Measurements from ENCODE around the gene IL17RA.
A peak's percentile ranks its signal among the peaks of the same experiment; 100 is the strongest.
"Not testable (repeated sequence)": the region's sequence is repeated elsewhere in the genome, so short reads cannot be mapped to it uniquely, and the experiment has no call there.

IL17RA gene, protein sequence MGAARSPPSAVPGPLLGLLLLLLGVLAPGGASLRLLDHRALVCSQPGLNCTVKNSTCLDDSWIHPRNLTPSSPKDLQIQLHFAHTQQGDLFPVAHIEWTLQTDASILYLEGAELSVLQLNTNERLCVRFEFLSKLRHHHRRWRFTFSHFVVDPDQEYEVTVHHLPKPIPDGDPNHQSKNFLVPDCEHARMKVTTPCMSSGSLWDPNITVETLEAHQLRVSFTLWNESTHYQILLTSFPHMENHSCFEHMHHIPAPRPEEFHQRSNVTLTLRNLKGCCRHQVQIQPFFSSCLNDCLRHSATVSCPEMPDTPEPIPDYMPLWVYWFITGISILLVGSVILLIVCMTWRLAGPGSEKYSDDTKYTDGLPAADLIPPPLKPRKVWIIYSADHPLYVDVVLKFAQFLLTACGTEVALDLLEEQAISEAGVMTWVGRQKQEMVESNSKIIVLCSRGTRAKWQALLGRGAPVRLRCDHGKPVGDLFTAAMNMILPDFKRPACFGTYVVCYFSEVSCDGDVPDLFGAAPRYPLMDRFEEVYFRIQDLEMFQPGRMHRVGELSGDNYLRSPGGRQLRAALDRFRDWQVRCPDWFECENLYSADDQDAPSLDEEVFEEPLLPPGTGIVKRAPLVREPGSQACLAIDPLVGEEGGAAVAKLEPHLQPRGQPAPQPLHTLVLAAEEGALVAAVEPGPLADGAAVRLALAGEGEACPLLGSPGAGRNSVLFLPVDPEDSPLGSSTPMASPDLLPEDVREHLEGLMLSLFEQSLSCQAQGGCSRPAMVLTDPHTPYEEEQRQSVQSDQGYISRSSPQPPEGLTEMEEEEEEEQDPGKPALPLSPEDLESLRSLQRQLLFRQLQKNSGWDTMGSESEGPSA

DNA sequence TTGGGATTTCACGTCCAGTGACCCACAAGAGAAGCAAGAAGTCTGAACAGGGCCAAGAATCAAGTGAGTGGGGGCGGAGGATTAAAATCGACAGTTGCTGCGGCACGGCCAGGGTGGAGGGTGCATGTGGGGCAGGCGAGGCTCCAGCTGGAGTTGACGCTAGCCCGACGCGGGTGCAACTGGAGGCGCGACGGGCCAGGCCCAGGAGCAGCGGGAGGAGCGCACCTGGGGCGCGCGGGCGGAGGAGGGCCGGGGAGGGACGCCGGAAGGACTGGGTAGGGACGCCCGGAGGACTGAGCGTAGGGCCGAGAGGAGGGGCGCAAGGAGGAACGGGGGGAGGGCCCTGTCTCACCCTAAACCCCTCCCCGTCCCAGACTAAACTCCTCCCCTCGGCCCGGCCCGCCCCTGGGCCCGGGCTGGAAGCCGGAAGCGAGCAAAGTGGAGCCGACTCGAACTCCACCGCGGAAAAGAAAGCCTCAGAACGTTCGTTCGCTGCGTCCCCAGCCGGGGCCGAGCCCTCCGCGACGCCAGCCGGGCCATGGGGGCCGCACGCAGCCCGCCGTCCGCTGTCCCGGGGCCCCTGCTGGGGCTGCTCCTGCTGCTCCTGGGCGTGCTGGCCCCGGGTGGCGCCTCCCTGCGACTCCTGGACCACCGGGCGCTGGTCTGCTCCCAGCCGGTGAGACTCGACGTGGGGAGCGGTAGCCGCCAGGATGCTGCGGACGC is at the start of gene IL17RA:
TSS of gene IL17RA (plus strand) at position 447 of the 723 bp plus-strand sequence. CDS start at position 539, 92 bp downstream.
- no peaks in the 10 kb centered on the region for H3K36me3 ChIP-seq (ENCODE audit: insufficient read depth, low read length)
- peak within 1 kb of the TSS; percentile 52 to 54 for H3K4me3 ChIP-seq (ENCODE audit: low read depth in 1 of 2, low read length in 2 of 2)
- H3K9me3 ChIP-seq (ENCODE audit: low read length) = no peaks in the 10 kb centered on the region
- H3K27me3 ChIP-seq (ENCODE audit: control insufficient read depth in 1 of 2, insufficient read depth in 2 of 2, low read length in 2 of 2) = peaks cover 0 to 15% of the 10 kb centered on the region in 2 donors
- no peaks in the 10 kb centered on the region for H3K4me1 ChIP-seq (ENCODE audit: insufficient read depth, low read length)
- H3K9ac ChIP-seq (ENCODE audit: low read length) = no peak within 1 kb of the TSS
- H3K27ac ChIP-seq (ENCODE audit: low read depth, low read length) = peak within 1 kb of the TSS; percentile 68

DNA sequence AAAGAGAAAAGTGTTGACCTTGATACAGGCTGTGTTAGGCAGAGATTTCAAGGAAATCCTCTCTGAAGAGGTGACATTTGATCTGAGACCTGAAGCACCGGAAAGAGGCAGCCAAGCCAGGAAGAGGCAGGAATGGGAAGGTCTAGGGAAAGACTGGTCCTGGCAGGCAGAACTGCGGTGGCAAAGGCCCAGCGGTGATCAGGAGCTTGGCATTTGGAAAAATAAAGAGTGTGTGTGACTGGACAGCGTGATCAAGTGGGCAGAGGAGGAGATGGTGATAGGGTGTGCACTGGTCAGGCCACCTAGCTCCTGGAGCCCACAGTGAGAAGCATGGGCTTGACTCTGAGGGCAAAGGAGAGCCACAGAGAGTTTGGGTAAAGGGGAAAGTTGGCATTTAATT is 49.6 kb upstream of the IL17RA start:
- Histone ChIP-seq H3K27ac (ENCODE audit: low read depth, low read length) (no peak overlapping the region), H3K9ac (ENCODE audit: low read length) (no peak overlapping the region), H3K36me3 (ENCODE audit: insufficient read depth, low read length) (no peaks in the 10 kb centered on the region), H3K4me1 (ENCODE audit: insufficient read depth, low read length) (no peaks in the 10 kb centered on the region), H3K4me3 (ENCODE audit: low read depth in 1 of 2, low read length in 2 of 2) (no peak overlapping the region), H3K9me3 (ENCODE audit: low read length) (no peaks in the 10 kb centered on the region), H3K27me3 (ENCODE audit: control insufficient read depth in 1 of 2, insufficient read depth in 2 of 2, low read length in 2 of 2) (peaks cover 0 to 11% of the 10 kb centered on the region in 2 donors)

DNA sequence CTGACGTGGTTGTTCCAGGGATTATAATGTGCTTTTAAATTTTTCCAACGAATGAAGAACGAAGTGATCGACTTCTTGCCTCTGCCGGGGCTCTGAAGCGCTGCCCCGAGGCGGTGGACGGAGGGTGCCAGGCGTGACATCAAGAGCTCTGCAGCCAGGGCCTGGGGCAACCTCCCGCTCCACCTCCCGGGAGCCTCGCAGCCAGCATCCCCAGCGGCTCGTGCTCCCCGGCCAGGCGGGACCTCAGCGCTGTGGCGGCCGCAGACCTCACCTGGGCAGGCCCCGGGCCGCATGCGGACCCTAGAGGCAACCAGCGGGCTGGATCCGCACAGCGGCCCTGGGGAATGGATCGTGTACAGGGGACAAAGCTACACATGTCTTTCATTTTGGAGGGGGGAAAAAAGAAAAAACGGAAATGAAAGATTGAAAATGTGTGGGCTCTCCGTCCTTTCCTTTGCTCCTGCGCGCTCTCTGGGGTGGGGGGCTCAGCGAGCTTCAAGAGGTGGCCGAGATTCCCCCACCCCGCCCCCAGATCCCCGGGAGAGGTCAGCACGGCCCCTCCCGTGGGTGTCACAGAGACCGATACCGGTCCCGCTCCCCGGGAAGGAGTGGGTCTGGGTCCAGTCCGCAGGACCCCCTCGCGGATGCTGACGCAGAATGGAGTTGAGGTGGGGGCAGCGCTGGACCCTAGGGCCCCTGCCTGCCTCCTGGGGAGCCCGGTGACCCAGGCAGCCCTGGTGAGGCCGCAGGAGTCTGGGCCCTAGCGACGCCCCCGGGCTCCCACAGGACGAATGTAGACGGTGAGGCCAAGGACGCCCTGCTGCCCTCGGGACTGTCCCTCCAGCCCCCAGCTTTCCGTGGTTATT is 48.6 kb upstream of the IL17RA start:
- not testable (repeated sequence) for H3K4me1 ChIP-seq (ENCODE audit: insufficient read depth, low read length); H3K4me3 ChIP-seq (ENCODE audit: low read depth in 1 of 2, low read length in 2 of 2); H3K27ac ChIP-seq (ENCODE audit: low read depth, low read length); H3K9ac ChIP-seq (ENCODE audit: low read length); H3K36me3 ChIP-seq (ENCODE audit: insufficient read depth, low read length); H3K9me3 ChIP-seq (ENCODE audit: low read length)
- H3K27me3 ChIP-seq (ENCODE audit: control insufficient read depth in 1 of 2, insufficient read depth in 2 of 2, low read length in 2 of 2) = peaks cover 0 to 11% of the 10 kb centered on the region in 2 donors

DNA sequence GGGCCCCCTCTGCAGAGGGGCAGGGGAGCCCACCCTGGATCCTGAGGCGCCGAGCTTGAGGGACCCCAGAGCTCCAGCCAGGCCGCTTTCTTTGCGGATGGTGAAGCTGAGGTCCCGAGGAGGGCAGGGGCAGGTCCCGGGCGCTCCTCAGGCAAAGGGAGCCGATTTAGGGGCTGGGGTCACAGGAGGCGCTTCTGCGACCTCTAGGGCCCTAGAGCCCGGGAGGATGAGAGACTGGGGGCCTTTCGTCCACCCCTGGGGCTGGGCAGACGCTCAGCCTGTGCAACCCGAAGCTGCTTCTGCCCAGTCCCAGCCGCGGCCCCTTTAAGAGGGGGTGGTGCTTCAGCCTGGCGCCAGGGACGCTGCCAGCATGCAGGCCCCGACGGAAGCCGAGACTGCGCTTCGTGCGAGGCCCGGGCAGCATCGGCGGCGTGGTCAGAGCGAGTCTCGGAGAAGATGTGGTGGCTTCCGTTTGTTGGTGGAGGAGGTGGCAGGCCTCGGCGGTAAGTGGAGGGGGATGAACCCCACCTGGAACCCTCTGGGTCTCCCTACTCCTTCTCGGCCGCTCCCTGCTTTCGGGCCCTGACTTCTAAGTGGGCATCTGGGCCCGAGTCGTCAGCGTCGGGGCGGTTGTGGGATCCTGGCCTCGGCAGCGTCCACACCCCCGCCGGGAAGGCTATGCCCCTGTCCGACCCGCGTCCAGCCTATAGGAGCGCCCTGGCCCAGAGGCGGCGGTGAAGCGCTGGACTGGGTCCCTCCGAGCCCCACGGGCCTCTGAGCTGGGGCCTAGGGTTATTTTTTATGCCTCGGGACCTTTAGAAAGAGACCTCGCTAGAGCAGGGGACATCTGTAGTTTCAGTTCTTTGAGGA is 47.7 kb upstream of the IL17RA start:
- Histone ChIP-seq H3K4me3 (ENCODE audit: low read depth in 1 of 2, low read length in 2 of 2) (peak overlapping the region in 1 of 2 donors; percentile 26), H3K27me3 (ENCODE audit: control insufficient read depth in 1 of 2, insufficient read depth in 2 of 2, low read length in 2 of 2) (peaks cover 0 to 11% of the 10 kb centered on the region in 2 donors)
- H3K9ac ChIP-seq (ENCODE audit: low read length); H3K36me3 ChIP-seq (ENCODE audit: insufficient read depth, low read length); H3K27ac ChIP-seq (ENCODE audit: low read depth, low read length); H3K9me3 ChIP-seq (ENCODE audit: low read length); H3K4me1 ChIP-seq (ENCODE audit: insufficient read depth, low read length): not testable (repeated sequence)

DNA sequence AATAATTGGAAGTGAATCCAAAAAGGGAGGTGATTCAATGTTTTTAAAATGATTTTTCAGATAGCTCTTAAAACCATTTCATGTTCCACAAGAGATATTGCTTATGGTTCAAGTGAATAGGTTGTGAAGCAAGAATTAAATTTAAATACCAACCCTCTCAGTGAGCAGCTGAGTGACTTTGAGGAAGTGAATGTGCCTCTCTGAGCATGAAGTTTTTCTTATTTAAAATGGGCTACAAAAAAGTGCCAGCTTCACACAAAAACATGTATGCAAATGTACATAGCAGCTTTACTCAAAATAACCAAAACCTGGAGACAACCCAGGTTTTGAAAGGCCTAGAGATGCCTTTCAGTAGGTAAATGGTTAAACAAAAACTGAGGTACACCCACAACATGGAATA is 41.3 kb upstream of the IL17RA start:
- Histone ChIP-seq H3K9ac (ENCODE audit: low read length) (no peak overlapping the region), H3K27ac (ENCODE audit: low read depth, low read length) (no peak overlapping the region), H3K27me3 (ENCODE audit: control insufficient read depth in 1 of 2, insufficient read depth in 2 of 2, low read length in 2 of 2) (no peaks in the 10 kb centered on the region), H3K4me3 (ENCODE audit: low read depth in 1 of 2, low read length in 2 of 2) (no peak overlapping the region), H3K36me3 (ENCODE audit: insufficient read depth, low read length) (peaks cover 4% of the 10 kb centered on the region), H3K4me1 (ENCODE audit: insufficient read depth, low read length) (no peaks in the 10 kb centered on the region), H3K9me3 (ENCODE audit: low read length) (no peaks in the 10 kb centered on the region)

DNA sequence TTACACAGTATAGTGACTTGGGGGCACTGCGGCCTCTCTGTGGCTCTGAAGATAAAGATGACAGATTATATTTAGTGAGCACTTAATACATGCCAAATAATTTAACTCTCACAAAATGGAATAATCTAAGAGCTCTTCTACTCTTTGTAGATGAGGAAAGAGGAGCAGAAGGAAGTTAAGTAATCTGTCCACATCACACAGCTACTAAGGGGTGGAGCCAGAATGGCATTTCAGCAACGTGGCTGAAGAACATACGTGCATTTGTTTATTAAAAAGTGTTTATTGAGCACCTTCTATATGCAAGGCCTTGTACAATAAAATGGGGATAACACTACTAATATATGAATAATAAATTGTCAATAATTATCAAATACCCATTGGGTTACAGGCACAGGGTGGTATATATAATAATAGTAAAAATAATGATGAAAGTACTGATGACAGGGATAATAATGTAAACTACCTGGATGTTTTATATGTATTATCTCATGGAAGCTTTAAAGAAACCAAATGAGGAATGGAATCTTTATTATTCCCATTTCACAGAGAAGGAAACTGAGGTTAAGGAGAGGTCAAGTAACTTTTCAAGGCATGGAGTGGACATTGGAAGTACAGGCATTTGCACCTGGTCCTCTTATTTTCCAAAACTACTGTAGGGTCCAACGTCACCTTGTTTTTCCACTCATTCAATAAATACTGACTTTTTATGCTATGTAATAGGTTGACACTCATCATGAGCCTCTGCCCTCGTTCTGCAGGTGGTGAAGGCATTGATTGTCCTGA is 38.0 kb upstream of the IL17RA start:
- peaks cover 4% of the 10 kb centered on the region for H3K36me3 ChIP-seq (ENCODE audit: insufficient read depth, low read length)
- no peaks in the 10 kb centered on the region for H3K4me1 ChIP-seq (ENCODE audit: insufficient read depth, low read length)
- no peaks in the 10 kb centered on the region for H3K9me3 ChIP-seq (ENCODE audit: low read length)
- no peaks in the 10 kb centered on the region for H3K27me3 ChIP-seq (ENCODE audit: control insufficient read depth in 1 of 2, insufficient read depth in 2 of 2, low read length in 2 of 2)
- no peak overlapping the region for H3K9ac ChIP-seq (ENCODE audit: low read length)
- H3K4me3 ChIP-seq (ENCODE audit: low read depth in 1 of 2, low read length in 2 of 2) = no peak overlapping the region
- H3K27ac ChIP-seq (ENCODE audit: low read depth, low read length) = no peak overlapping the region

DNA sequence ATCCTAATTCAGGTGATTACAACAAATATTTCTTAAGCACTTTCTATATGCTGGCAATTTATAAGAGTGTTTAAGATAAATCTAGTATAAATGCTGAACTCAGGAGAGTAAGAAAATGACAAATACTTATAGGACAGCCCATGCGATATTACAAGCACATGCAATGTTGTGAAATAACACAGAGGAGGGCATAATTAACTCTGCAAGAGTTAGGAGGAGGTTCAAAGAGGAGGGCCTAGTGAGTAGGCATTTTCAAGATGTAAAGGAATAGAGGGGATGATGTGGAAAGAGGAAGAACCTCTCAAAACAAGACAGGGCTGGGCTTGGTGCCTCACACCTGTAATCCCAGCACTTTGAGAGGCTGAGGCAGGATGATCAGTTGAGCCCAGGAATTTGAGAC is 37.1 kb upstream of the IL17RA start:
- H3K27me3 ChIP-seq (ENCODE audit: control insufficient read depth in 1 of 2, insufficient read depth in 2 of 2, low read length in 2 of 2) = no peaks in the 10 kb centered on the region
- H3K4me1 ChIP-seq (ENCODE audit: insufficient read depth, low read length) = no peaks in the 10 kb centered on the region
- no peak overlapping the region for H3K4me3 ChIP-seq (ENCODE audit: low read depth in 1 of 2, low read length in 2 of 2)
- no peak overlapping the region for H3K27ac ChIP-seq (ENCODE audit: low read depth, low read length)
- H3K9ac ChIP-seq (ENCODE audit: low read length) = no peak overlapping the region
- H3K9me3 ChIP-seq (ENCODE audit: low read length) = no peaks in the 10 kb centered on the region
- H3K36me3 ChIP-seq (ENCODE audit: insufficient read depth, low read length) = peaks cover 4% of the 10 kb centered on the region

DNA sequence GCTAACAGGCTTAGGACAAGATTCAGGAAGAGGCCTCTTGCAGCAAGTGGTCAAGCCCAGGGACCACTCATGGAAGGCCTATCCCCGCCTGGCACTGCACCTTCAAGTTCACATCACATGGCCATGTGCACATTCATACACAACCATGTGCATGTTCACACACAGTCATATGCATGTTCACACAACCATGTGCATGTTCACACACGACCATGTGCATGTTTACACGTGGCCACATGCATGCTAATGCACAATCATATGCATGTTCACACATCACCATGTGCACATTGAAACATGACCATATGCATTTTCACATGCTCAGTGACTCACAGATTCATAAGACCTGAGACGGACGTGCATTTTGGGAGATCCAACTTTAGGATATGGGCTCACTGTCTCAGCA is 28.7 kb upstream of the IL17RA start:
- H3K36me3 ChIP-seq (ENCODE audit: insufficient read depth, low read length) = no peaks in the 10 kb centered on the region
- no peaks in the 10 kb centered on the region for H3K27me3 ChIP-seq (ENCODE audit: control insufficient read depth in 1 of 2, insufficient read depth in 2 of 2, low read length in 2 of 2)
- H3K9me3 ChIP-seq (ENCODE audit: low read length) = no peaks in the 10 kb centered on the region
- H3K4me3 ChIP-seq (ENCODE audit: low read depth in 1 of 2, low read length in 2 of 2) = no peak overlapping the region
- no peak overlapping the region for H3K9ac ChIP-seq (ENCODE audit: low read length)
- H3K4me1 ChIP-seq (ENCODE audit: insufficient read depth, low read length) = no peaks in the 10 kb centered on the region
- no peak overlapping the region for H3K27ac ChIP-seq (ENCODE audit: low read depth, low read length)

DNA sequence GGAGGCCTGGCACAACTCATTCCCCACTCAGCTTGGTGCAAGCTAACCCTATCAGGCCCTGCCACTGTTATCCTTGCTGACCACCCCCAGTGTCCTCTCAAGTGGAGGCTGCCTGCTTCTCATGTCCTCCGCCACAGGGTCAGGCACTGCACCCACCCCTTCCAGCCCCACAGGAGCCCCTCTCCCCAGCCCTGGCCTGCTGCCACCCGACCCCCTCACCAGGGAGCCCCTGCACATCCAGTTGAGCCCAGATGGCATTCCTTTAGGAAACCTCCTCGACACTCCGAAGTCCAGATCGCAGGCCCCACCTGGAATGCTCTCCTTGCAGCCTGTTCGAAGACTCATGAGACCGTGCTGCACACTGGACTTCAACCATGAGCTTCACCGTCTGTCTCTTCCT is 28.0 kb upstream of the IL17RA start:
- Histone ChIP-seq H3K27me3 (ENCODE audit: control insufficient read depth in 1 of 2, insufficient read depth in 2 of 2, low read length in 2 of 2) (no peaks in the 10 kb centered on the region), H3K27ac (ENCODE audit: low read depth, low read length) (no peak overlapping the region)

More for the DNA sequence above, 28.0 kb upstream of the IL17RA start:
- Histone ChIP-seq H3K36me3 (ENCODE audit: insufficient read depth, low read length) (no peaks in the 10 kb centered on the region), H3K9me3 (ENCODE audit: low read length) (no peaks in the 10 kb centered on the region), H3K9ac (ENCODE audit: low read length) (no peak overlapping the region), H3K4me1 (ENCODE audit: insufficient read depth, low read length) (no peaks in the 10 kb centered on the region), H3K4me3 (ENCODE audit: low read depth in 1 of 2, low read length in 2 of 2) (no peak overlapping the region)
